Measurements from ENCODE around the gene CCL11.

Gene CCL11

DNA sequence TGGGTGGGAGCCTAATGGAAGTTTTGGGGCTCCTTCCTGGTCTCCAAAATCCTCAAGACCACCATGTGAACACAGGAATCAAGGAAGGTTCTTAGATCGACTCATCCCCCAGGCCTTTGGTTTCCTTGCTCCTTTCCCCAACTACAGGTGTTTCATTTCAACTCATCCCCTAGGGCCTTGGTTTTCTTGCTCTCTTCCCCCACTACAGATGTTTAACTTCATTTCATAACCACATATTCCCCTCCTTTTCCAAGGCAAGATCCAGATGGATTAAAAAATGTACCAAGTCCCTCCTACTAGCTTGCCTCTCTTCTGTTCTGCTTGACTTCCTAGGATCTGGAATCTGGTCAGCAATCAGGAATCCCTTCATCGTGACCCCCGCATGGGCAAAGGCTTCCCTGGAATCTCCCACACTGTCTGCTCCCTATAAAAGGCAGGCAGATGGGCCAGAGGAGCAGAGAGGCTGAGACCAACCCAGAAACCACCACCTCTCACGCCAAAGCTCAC is at the start of gene CCL11:
Gene CCL11 (plus strand): TSS at position 457 of the 507 bp plus-strand sequence. CDS start 67 bp downstream, outside the sequence.
- no peak for DNase-seq (ENCODE audit: low read depth in 1 of 2, low spot score in 1 of 2)
- no peak for TF ChIP-seq JUND (IDR thresholded peaks at IDR 0.05; ENCODE audit: low read depth)
- in situ Hi-C loops (cut with HindIII; ENCODE audit: low pct_unique_long_range_greater_than_20kb, low sequenced_read_pairs): no loop called here

DNA sequence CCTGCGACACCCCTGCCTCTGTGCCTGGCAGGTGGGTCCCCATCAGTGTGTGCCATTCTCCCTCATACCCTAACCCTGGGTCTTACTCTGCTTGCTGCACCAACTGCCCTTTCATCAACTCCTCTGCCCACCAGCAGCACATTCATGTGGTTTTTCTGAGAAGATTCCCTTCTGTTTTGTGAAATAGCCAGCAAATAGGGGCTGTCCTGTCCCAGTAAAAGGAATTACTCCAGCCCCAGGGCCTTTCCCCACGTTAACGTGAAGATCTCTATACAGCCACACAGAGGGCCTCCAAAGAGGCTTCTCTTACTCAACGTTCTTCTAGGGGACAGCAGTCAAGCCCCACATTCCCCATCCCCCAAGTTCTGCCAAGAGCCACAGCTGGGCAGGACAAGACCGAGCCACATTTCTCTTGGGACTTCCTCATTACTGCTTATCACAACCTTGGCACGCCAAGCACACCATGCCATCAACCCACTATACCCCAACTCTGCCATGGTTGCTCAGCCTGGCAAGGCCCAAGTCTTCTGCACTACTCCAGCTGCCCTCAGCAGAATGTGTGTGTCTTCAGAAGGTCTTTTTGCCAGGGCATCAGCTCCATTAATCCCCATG is 49.2 kb upstream of the CCL11 start:
- in situ Hi-C loops (cut with HindIII; ENCODE audit: low pct_unique_long_range_greater_than_20kb, low sequenced_read_pairs): no loop called here
- DNase-seq (ENCODE audit: low read depth in 1 of 2, low spot score in 1 of 2): no peak
- no peak for TF ChIP-seq JUND (IDR thresholded peaks at IDR 0.05; ENCODE audit: low read depth)

DNA sequence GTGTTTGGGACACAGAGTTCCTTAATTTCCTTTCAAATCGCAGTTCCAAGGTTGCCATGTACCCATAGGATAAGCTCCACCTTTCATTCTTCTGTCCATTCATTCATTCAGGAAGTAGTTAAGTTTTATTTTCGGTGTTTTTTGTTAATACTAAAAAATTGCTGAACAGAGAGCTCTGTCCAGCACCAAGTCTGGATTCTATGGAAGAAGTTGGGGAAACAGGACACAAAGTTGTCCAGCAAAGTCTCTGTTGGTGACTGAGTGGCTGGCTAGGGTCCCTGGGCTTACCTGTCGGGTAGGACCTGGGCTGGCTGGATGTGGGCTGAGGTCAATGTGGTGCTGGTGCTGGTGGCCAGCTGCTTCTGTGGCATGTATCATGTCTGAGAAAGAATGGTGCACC is 48.1 kb upstream of the CCL11 start:
- no peak for TF ChIP-seq JUND (IDR thresholded peaks at IDR 0.05; ENCODE audit: low read depth)
- in situ Hi-C loops (cut with HindIII; ENCODE audit: low pct_unique_long_range_greater_than_20kb, low sequenced_read_pairs): no loop called here
- DNase-seq (ENCODE audit: low read depth in 1 of 2, low spot score in 1 of 2): no peak

DNA sequence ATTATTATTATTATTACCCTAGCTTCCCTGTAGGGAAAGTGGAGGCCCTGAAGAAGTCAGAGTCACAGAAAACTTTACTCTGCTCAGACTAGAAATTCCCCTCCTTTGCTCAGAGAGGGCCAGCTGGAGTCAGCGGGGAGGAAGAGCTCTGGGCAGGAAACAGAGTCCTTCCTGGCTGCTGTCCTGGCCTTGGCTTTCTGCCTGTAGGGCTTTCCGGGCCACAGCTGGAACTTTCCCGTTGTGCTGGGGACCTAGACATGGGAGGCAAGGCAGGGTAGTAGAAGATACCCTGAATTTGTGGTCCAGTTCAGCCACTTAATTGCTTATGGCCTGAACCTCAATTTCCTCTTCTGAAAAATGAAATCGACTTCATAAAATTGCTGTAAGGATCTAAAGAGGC is 44.5 kb upstream of the CCL11 start:
- no peak for DNase-seq (ENCODE audit: low read depth in 1 of 2, low spot score in 1 of 2)
- TF ChIP-seq JUND (IDR thresholded peaks at IDR 0.05; ENCODE audit: low read depth): no peak
- in situ Hi-C loops (cut with HindIII; ENCODE audit: low pct_unique_long_range_greater_than_20kb, low sequenced_read_pairs): no loop called here

DNA sequence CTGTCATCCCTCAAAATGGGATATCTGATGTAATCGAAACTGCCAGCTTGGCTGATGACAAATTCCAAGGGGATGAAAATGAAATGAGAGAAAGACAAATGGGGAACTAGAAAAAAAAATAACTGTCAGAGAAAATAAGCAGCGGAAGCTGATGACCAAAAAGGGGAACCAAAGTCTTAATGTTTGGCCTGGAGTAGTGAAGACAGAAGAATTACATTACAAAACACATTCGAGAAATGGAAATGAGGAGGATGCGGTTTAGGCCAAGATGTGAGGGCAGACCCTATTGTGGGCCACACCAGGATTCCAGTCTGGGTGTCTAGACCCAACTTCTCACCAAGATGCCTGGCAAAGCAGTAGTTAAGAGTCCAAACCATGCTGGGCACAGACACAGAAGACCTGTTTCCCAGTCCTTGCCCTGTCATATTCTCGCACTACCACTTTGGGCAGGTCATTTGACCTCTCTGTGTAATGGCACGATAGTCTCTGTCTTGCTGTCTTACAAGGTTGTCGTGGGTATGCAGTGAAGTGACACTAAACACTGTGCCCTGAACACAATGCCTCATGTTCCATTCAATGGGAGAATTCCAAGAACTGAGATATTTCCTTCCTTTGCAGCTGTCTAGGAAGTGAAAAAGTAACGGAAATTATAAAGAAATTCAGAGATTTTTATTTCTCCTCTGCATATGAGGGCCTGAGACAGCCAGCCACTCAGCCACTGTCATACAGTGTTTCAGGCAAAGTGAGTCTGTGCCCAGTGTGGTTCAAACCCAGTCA is 42.8 kb upstream of the CCL11 start:
- TF ChIP-seq JUND (IDR thresholded peaks at IDR 0.05; ENCODE audit: low read depth): no peak
- in situ Hi-C loops (cut with HindIII; ENCODE audit: low pct_unique_long_range_greater_than_20kb, low sequenced_read_pairs): no loop called here
- no peak for DNase-seq (ENCODE audit: low read depth in 1 of 2, low spot score in 1 of 2)

DNA sequence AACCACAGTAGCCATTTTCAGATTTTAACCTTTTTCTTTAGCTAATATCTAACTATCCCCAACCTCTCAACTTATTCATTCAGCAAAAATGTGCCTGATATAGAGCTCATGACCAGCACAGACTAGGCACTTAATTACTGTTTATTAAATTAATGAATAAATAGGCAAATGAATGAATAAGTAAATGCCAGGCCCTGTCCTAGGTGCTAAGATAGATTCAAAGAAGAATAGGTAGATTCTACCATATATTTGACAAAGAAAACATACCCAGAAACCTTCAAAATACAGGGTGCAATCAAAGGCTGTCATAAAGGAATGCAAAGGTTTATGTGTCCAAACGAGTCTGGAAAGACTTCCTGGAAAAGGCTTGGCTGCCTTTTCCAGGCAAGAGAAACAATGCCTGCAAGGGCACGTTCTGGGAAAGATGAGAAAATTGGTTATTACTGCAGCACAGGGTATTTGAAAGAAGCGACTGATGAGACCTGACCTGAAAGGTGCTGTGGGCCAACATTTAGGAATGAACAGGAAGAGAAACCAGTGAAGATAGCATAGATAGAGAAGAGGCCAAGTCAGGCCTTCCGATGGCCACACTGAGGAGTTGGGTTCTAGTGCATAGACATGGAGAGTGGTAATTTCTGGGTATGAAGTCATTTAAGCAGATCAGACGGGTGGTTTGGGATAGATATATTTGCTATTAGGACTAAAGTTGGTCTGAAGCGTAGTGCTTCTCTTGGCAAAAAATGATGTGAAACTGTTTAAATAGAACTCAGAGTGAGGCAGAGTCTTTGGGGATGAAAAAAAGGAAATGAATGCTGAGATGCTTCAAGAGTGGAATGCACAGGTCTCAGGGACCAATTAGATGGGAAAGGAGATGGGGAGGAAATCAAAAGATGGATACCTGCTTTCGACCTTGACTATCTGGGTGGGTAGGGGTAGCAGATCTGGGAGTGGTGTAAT is 41.9 kb upstream of the CCL11 start:
- DNase-seq (ENCODE audit: low read depth in 1 of 2, low spot score in 1 of 2): no peak
- no peak for TF ChIP-seq JUND (IDR thresholded peaks at IDR 0.05; ENCODE audit: low read depth)
- in situ Hi-C loops (cut with HindIII; ENCODE audit: low pct_unique_long_range_greater_than_20kb, low sequenced_read_pairs): no loop called here

DNA sequence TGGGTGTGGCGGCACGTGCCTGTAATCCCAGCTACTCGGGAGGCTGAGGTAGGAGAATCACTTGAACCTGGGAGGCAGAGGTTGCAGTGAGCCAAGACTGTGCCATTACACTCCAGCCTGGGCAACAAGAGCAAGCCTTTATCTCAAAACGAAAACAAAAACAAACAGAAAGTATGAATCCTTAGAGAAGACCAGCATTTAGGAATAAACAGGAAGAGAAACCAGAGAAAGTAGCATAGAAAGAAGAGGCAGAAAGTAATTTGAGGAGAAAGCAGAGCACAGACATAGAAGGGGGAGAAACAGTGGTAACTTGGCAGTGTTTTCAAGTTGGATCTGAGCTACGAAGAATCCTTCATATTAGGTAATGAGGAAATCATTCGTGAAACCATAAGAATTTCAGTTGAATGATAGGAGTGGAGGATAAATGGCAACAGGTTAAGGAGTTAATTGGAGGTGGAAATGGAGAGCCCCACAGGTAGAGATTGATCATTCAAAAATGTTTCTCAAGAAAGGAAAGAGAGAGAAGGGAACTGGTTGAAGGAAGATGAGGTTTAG is 40.1 kb upstream of the CCL11 start:
- in situ Hi-C loops (cut with HindIII; ENCODE audit: low pct_unique_long_range_greater_than_20kb, low sequenced_read_pairs): no loop called here
- TF ChIP-seq JUND (IDR thresholded peaks at IDR 0.05; ENCODE audit: low read depth): no peak
- no peak for DNase-seq (ENCODE audit: low read depth in 1 of 2, low spot score in 1 of 2)

DNA sequence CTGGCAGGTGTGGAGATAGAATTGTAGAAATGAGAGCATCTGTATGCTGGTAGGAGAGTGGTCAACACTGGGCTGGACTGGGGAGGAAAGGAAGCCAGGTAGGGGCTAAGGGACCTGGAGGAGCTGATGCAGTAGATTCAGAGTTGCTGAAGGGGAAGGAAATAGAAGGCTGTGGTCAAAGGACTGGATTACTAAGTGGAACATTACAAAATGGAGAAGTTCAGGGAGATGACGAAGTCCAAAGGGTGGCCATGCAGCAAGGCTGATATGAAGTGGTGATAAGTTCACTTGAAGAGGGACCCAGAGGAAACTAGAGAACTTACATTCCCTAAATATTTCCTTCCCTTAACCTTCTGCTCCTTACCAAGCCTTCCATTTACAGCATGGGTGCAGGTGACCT is 39.1 kb upstream of the CCL11 start:
- TF ChIP-seq JUND (IDR thresholded peaks at IDR 0.05; ENCODE audit: low read depth): no peak
- in situ Hi-C loops (cut with HindIII; ENCODE audit: low pct_unique_long_range_greater_than_20kb, low sequenced_read_pairs): no loop called here
- DNase-seq (ENCODE audit: low read depth in 1 of 2, low spot score in 1 of 2): no peak

DNA sequence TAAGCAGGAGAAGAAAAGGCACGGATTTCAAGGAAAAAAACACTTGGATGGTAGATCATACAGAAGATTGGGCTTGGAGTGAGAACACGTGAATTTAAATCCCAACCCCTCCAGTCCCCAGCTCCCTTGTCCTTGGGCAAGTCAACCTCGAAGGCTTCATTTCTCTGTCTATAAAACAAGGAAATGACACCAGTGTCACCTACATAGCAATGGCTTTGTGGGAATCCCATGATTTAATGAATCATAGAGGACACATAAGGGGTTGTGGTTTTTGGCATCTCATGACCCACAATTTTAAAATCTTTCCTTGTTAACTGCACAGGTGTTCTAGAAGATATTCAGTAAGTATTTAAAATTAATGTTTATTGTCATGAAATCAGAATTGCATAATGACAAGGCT is 38.7 kb upstream of the CCL11 start:
- no peak for TF ChIP-seq JUND (IDR thresholded peaks at IDR 0.05; ENCODE audit: low read depth)
- no peak for DNase-seq (ENCODE audit: low read depth in 1 of 2, low spot score in 1 of 2)
- in situ Hi-C loops (cut with HindIII; ENCODE audit: low pct_unique_long_range_greater_than_20kb, low sequenced_read_pairs): no loop called here

DNA sequence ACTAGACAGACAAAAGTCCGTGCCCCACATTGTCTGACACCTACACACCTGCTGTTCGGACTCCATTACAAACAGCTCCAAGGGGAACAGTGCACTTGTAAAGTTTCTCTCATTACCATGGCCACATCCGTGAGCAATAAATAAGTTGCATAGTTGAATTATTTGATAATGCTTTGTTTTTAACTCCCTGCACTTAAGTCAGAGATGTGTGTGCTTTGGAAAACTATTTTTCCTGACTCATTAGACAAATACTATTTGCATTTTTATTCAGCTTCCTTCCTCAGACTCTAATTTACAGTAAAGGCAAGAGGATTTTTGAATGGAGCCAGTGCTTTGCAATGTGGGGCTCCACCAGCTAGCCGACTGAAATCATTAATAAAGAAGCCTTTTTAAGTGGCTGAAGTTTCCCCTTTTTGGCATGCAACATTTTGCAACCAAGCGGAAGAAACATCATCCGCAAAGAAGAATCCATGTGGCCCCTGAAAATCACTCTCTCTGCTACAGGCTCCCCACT is 37.0 kb upstream of the CCL11 start:
- in situ Hi-C loops (cut with HindIII; ENCODE audit: low pct_unique_long_range_greater_than_20kb, low sequenced_read_pairs): no loop called here
- no peak for DNase-seq (ENCODE audit: low read depth in 1 of 2, low spot score in 1 of 2)
- TF ChIP-seq JUND (IDR thresholded peaks at IDR 0.05; ENCODE audit: low read depth): no peak

DNA sequence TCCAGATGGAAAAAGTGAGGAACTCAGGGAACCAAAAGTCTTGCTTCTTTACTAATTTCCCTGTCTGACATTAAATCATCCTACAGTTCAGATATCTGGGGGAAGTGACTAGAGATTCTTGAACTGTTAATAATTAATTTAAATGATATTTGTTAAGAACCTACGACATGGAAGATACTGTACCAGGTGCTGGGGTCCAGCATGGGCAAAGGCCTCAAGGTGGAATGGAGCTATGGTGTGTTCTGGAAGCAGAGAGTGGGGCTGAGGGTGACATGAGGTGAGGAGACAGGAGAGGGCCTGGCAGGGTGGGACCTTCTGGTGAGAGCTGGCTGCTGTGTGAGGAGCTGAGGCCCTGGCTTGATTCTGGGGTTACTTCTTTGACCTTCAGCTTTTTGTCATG is 36.5 kb upstream of the CCL11 start:
- TF ChIP-seq JUND (IDR thresholded peaks at IDR 0.05; ENCODE audit: low read depth): no peak
- DNase-seq (ENCODE audit: low read depth in 1 of 2, low spot score in 1 of 2): no peak
- in situ Hi-C loops (cut with HindIII; ENCODE audit: low pct_unique_long_range_greater_than_20kb, low sequenced_read_pairs): no loop called here

DNA sequence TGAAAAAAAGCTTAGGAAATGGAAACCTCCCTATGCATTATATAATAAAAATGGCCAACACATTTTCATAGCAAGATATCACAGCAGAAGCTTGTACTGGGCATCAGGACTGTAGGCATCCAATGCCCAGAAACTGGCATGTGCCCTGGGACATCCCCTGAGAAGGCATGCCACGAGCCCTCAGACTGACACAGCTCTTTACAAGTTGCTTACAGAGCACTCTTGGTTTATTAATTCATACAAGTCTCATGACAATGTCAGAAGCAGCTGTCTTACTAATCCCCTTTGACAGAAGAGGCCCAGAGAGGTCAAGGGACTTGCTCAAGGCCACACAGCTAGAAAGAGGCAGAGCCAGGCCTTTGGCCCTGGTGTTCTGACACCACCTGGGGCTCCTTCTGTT is 36.1 kb upstream of the CCL11 start:
- TF ChIP-seq JUND (IDR thresholded peaks at IDR 0.05; ENCODE audit: low read depth): no peak
- no peak for DNase-seq (ENCODE audit: low read depth in 1 of 2, low spot score in 1 of 2)
- in situ Hi-C loops (cut with HindIII; ENCODE audit: low pct_unique_long_range_greater_than_20kb, low sequenced_read_pairs): no loop called here

Data from T47D (cell line).